ENCODE results near the gene ALAS2.
"Not testable (repeated sequence)": the region's sequence is repeated elsewhere in the genome, so short reads cannot be mapped to it uniquely, and the experiment has no call there.

Gene ALAS2

DNA sequence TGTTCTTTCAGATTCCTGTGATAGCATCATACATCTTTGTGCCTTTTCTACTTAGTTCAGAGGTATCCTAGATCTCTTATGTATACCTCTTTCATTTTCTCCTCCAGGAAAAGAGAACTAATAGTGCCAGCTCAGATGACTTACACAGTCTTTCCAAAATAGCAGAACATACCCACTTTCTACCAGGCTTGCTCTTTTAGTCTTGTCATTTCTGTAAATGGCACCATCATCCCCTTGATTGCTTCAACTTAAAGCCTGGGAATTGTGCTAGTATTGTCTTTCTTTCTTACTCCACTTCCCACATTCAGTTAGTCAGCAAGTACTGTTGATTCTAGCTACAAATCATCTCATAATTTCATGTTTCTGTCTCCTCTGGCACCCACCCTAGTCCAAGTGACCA is 25.5 kb downstream of the ALAS2 start:
- DNase-seq = no peak

- DNase-seq = no peak
These were observed 26.5 kb downstream of the ALAS2 start for GRCh38 chrX:55004231-55004630.

DNA sequence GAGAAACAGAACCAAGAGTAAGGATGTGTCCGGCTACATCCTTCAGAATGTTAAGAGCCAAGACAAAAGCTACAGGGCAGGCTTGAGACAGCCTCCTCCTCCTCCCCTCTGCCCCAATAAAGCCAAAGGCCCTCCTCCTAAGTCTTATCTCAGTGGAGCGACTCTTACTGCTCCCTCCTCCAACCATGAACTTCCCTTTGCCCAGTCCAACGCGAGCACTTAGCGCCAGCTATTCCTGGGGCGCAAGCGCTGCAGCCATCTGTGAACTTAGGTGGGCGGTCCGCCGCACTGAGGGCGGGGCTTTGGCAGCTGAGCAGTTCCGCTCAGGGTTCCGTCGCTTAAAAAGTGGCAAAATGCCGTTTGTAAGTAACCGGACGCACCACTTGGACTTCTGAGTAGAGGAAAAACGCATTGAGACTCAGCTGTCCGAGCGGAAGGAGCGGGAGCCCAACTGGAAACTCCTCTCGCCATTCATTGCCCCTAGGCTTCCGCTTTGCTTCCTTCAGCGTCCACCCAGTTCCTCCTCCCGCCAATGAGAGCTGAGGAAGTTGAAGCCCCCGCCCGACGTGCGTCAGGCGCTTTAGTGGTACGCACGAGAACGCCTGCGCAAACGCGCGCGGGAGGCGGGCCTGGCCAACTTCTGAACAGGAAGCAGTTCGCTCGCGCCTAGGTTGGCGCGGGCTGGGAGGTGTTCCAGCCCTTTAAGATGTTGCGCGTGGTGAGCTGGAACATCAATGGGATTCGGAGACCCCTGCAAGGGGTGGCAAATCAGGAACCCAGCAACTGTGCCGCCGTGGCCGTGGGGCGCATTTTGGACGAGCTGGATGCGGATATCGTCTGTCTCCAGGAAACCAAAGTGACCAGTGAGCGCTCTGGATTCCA is 30.8 kb downstream of the ALAS2 start, which contains the start of gene APEX2:
Gene APEX2, plus strand, starts transcription at position 647 of the 882 bp plus-strand sequence. Its CDS starts 60 bp downstream, at position 707.
- peak; percentile 79 for DNase-seq

DNA sequence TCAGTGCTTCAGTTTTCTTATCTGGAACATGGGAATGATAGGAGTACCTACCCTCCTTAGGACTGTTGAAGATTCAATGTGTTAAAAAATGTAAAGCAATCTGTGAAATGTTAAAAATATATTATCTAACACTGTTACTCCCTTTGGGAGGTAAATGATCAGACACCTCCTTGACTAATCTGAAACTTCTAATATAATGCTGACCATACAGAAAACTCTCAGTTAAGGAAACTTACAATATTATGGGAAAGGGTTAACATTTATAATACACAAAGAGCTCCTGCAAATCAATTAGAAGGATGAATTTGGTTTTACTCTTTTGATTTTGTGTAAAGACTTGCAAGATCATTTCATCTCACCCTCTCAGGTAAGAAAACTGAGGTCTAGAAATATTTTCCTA is 35.2 kb downstream of the ALAS2 start:
- no peak for DNase-seq

DNA sequence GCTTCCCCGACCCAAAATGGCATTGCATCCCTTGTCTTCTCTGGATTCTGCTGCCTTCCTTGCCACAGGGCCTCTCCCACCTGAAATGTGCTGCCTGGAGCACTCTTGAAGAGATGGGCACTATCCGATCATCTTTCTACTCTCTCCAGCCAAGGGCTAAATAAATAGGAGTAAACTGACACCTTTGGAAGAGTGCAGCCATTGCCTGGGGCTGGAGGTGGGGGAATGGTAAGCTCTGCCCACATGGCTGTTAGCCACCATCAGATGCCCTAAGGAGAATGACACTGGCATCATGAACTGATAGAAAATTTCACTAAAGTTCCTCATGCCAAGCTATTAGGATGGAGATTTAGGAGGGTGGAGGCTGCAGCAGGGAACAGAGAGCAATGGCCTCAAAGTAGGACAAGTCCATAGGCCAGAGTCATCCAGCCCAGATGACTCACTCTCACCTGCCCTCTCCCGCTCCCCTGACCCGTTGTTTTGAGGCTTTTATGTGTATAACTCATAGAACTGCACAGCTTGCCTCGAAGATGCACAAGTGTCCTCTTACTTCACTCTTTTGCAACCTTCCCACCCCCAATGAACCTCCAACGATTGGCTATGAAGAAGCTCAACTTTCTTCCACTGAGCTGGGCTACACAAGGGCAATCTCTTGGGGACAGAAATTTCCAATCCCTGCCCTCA is 36.0 kb downstream of the ALAS2 start:
- no peak for DNase-seq

- DNase-seq = no peak
These were observed 36.7 kb downstream of the ALAS2 start, which contains the start of gene PFKFB1 for GRCh38 chrX:54994099-54994498. PFKFB1 (minus strand) TSS chrX:54994188; CDS start chrX:54994007, 181 bp downstream.

DNA sequence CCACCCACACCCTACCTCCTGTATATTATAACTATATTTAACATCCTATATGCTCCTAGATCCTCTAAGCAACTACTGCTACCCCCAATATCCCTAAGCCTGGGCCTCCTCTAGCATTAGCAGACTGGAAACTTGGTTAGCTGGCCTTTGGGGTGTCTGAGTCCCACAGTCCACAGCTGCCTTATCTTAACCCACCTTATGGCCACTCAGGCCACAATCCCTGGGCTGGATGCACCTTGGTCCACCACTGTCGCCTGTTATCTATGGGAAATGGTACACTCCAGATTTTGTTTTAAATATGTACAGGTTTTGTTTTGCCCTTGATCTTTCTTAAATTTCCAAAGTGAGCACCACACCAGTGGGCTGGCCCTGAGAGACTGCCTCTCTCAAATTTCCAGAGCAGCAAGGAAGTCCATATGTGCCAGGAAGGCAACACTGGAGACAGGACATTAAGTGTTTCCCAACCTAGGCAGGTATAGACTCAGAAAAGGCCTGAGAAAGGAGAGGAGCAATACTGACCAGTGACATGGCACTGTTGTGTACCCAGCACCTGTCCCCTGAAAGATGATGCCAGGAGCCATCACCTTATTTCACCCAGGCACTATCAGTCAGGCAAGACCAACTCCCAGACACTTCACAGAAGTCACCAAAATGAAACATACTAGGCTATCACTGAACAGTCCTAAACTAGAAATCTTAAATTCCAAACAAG is 37.7 kb downstream of the ALAS2 start:
- DNase-seq = no peak

GRCh38 chrX:54991706-54992105 is 39.1 kb downstream of the ALAS2 start:
- no peak for DNase-seq

DNA sequence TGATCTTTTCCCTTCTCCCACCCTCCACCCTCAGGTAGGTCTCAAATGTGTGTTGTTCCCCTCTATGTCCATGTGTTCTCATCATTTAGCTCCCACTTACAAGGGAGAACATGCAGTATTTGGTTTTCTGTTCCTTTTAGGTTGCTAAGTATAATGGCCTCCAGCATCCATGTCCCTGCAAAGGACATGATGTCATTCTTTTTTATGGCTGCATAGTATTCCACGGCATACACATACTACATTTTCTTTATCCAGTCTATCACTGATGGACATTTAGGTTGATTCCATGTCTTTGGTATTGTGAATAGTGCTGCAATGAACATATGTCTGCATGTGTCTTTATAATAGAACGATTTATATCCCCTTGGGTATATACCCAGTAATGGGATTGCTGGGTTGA is 47.5 kb downstream of the ALAS2 start:
- not testable (repeated sequence) for DNase-seq

GRCh38 chrX:54980334-54980733 is 50.4 kb downstream of the ALAS2 start:
- no peak for DNase-seq

- DNase-seq = no peak
These were observed 51.3 kb downstream of the ALAS2 start for GRCh38 chrX:54979432-54979831.

DNA sequence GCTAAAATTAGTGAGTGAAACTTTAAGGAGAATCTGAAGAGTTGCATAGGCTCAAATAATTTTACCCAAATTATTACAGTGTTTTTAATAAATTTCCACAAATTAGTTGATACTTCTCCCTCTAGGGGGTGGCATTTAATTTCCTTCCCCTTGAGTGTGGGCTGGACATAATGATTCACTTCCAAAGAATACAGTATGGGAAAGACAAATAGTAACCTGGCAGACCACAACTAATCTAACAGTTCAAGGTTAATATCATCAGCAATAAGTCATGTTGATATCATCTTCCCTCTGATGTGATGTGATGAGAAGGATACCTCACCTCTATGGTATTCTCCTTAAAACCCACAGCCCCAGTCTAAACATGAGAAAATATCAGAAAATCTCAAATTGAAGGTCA is 52.3 kb downstream of the ALAS2 start:
- no peak for DNase-seq

GRCh38 chrX:54977387-54977786 is 53.4 kb downstream of the ALAS2 start:
- no peak for DNase-seq

DNA sequence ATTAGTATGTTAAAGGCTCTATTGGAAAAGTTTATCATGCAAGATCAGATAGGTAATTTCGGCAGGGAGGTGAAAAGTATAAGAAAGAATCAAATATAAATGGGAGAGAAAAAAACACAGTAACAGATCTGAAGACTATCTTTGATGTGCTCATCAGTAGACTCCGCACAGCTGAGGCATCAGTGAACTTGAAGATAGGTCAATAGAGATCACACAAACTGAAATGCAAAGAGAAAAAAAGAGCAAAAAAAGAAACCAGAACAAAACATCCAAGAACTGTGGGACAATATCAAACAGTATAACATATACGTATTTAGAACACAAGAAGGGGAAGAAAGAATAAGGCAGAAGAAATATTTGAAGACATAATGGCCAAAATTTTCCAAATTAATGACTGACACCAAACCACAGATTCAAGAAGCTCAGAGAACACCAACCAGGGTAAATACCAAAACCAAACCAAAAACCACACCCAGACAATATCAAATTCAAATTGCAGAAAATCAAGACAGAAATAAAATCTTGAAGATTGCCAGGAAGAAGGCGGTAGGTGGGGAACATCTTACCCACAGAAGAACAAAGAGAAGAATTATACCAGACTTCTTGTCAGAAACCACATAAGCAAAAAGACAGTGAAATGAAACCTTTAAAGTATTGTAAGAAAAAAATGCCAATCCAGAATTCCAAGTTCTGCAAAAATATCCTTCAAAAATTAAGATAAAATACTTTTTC is 65.8 kb downstream of the ALAS2 start:
- no peak for DNase-seq

DNA sequence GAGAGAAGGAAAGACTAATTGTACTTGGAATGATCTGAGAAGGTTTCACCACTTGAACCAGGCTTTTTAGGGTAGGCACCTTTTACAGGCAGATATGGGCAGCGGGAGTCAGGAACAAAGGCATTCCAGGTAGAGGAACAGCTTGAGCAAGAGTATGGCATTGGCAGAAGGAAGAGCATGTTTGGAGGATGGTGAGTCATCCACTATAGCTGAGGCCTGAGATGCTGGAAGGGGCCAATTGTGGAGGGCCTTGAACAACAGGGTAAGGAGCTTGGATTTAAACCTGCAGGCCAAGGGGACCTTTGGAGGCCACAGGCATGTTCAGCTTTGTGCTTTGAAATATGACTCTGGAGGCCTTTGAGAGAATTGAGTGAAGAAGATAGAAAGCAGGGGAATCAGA is 69.0 kb downstream of the ALAS2 start:
- no peak for DNase-seq

Data from activated CD4-positive, alpha-beta T cell treated with anti-CD3 and anti-CD28 coated beads for 1 hour (primary cell).